Subcutaneous adipose tissue (tissue), 4 donors: Measurements from ENCODE around the gene MT1A. TPM values are rescaled to one million over a fixed set of nuclear protein-coding genes. Genes with fewer than 3 reads are reported as not detected.

ENCODE experiments used
- CTCF ChIP-seq: fragments of 450-650 bp; IDR thresholded peaks from one replicate; pipeline ENCODE4 v1.5.1; 2016; ENCODE audit warnings: low read depth, mild to moderate bottlenecking, control low read depth, antibody characterized with exemption, moderate library complexity
- total RNA-seq, 4 donors: library from RNA; depleted of rRNA; stranded (reverse); fragments of >200 nt; gene quantifications; one replicate each; pipeline ENCODE4 v1.1.0, GENCODE V29; 2016

The MT1A gene
- total RNA-seq, 4 donors from 2014 or later = 44.4 to 1,063 (median 111) TPM

GRCh38 chr16:56667581-56668571, 29.4 kb downstream of the MT1A start, which contains the start of gene MT1G:
Gene MT1G, minus strand, starts transcription at chr16:56668065. Its CDS starts 72 bp downstream, at chr16:56667993.
- no peak for TF ChIP-seq CTCF

- no peak for TF ChIP-seq CTCF
Measured at GRCh38 chr16:56669005-56669839, 30.8 kb downstream of the MT1A start, which contains the start of gene MT1H. Gene MT1H, plus strand, starts transcription at chr16:56669814. Its CDS starts 71 bp downstream, at chr16:56669885.

GRCh38 chr16:56669840-56670619, 31.6 kb downstream of the MT1A start:
- no peak for TF ChIP-seq CTCF

- no peak for TF ChIP-seq CTCF
Measured at GRCh38 chr16:56670620-56670934, 32.1 kb downstream of the MT1A start.

- no peak for TF ChIP-seq CTCF
Measured at GRCh38 chr16:56672761-56673536, 34.5 kb downstream of the MT1A start.

GRCh38 chr16:56673921-56674320, 35.5 kb downstream of the MT1A start:
- no peak for TF ChIP-seq CTCF
